Sigmoid colon (tissue), 7 donors: ENCODE results near the gene PCDHB3. TPM values are rescaled to one million over a fixed set of nuclear protein-coding genes. Genes with fewer than 3 reads are reported as not detected.

ENCODE experiments used
- DNase-seq: peaks from one replicate; pipeline ENCODE4 v3.0.0-alpha.2; 2019
- H3K27ac ChIP-seq, 4 donors: fragments of 200-600 bp; sonication (generic); one replicate each; pipeline ENCODE4 v1.5.1; 2016 to 2019; ENCODE audit warnings: mild to moderate bottlenecking in 1 of 4
- H3K27me3 ChIP-seq, 3 donors: fragments of 200-600 bp; sonication (generic); one replicate each; pipeline ENCODE4 v1.5.1; 2019; ENCODE audit warnings: mild to moderate bottlenecking in 1 of 3
- H3K36me3 ChIP-seq, 4 donors: fragments of 200-600 bp; sonication (generic); one replicate each; pipeline ENCODE4 v1.5.1; 2016 to 2019
- H3K4me1 ChIP-seq, 4 donors: fragments of 200-600 bp; sonication (generic); one replicate each; pipeline ENCODE4 v1.5.1; 2017 to 2019
- H3K4me3 ChIP-seq, 4 donors: fragments of 200-600 bp; sonication (generic); one replicate each; pipeline ENCODE4 v1.5.1; 2017 to 2019; ENCODE audit warnings: mild to moderate bottlenecking in 2 of 4, moderate library complexity in 1 of 4
- H3K9me3 ChIP-seq, 4 donors: fragments of 200-600 bp in 3 of 4; sonication (generic) in 3 of 4; one replicate each; pipeline versions ENCODE4 v1.5.1 to v1.6.1; 2013 to 2019
- CTCF ChIP-seq, 4 experiments: fragments of 450-650 bp in 3 of 4; fragments of 200-600 bp in 1 of 4; IDR thresholded peaks; one replicate each; pipeline ENCODE4 v1.5.1; 2016 to 2019; ENCODE audit warnings: antibody characterized with exemption in 4 of 4, mild to moderate bottlenecking in 3 of 4, moderate library complexity in 2 of 4
- EP300 ChIP-seq, 4 donors: sonication (generic); formaldehyde crosslinking; IDR thresholded peaks; one replicate each; pipeline ENCODE4 v1.6.1; 2017; ENCODE audit warnings: antibody characterized with exemption in 4 of 4
- POLR2A ChIP-seq, 2 donors: fragments of 450-650 bp; IDR thresholded peaks; one replicate each; pipeline ENCODE4 v1.6.1; 2016; ENCODE audit warnings: antibody characterized with exemption in 2 of 2, mild to moderate bottlenecking in 2 of 2, moderate library complexity in 2 of 2
- POLR2AphosphoS5 ChIP-seq, 4 donors: sonication (generic); formaldehyde crosslinking; IDR thresholded peaks; one replicate each; pipeline ENCODE4 v1.6.1; 2017; ENCODE audit warnings: antibody characterized with exemption in 4 of 4
- whole genome bisulfite sequencing, 2 donors: extraction: QIAGEN DNeasy Blood & Tissue Kit; methylation state at CpG; one replicate each; pipeline ENCODE4 v1.1.7; 2013; 5-methylcytosine and 5-hydroxymethylcytosine counted together
- intact Hi-C: fragments of 100-400 bp; cut with DNase I; formaldehyde crosslinking; loops from one replicate; pipeline ENCODE4 v1.15.1; 2023
- polyA plus RNA-seq, 3 donors: library from polyadenylated mRNA; stranded (reverse); fragments of 200-250 nt; gene quantifications; one replicate each; pipeline ENCODE4 v1.2.3, GENCODE V29; 2013
- total RNA-seq, 4 donors: library from RNA; depleted of rRNA; stranded (reverse); fragments of >200 nt; gene quantifications; one replicate each; pipeline ENCODE4 v1.1.0, GENCODE V29; 2016
- donor health status: healthy with polysubstance abuse.
- donor health status: Bipolar disorder and iron deficiency.
- donor health status: healthy.

Gene PCDHB3
- total RNA-seq (1 to 10 TPM; 1.7 to 4.9 (median 1.8) TPM), polyA plus RNA-seq (under 1 TPM in 1 of 3 donors, not detected in 2; 0.23 TPM)

GRCh38 chr5:141100243-141100805, at the start of gene PCDHB3:
PCDHB3 (plus strand) TSS chr5:141100473; CDS start chr5:141100650, 177 bp downstream.
- peaks cover 6 to 30% (median 20%) of the 10 kb centered on the region in 4 donors for H3K9me3 ChIP-seq
- no peaks in the 10 kb centered on the region for H3K4me1 ChIP-seq
- H3K36me3 ChIP-seq, result no peaks in the 10 kb centered on the region
- WGBS, 2 donors, result 23 to 48% methylated on average over 19 of the region's 19 CpGs
- peak within 1 kb of the TSS in 3 of 4 donors; percentile 4 to 34 (median 24) for H3K4me3 ChIP-seq
- peaks cover 0 to 36% (median 0%) of the 10 kb centered on the region in 3 donors for H3K27me3 ChIP-seq
- DNase-seq, result no peak
- intact Hi-C loops, result no loop called here
- TF ChIP-seq POLR2AphosphoS5 (IDR thresholded peaks at IDR 0.05) (no peak), POLR2A (IDR thresholded peaks at IDR 0.05) (no peak), CTCF (IDR thresholded peaks at IDR 0.05) (no peak), EP300 (IDR thresholded peaks at IDR 0.05) (no peak)
- peak within 1 kb of the TSS in 2 of 4 donors; percentile 22 to 59 for H3K27ac ChIP-seq

- H3K27ac ChIP-seq, result no peak within 1 kb of the TSS
- 27 to 47% methylated on average over 20 of the region's 20 CpGs for WGBS, 2 donors
- H3K27me3 ChIP-seq, result peaks cover 0 to 38% (median 8%) of the 10 kb centered on the region in 3 donors
- H3K4me3 ChIP-seq, result peak within 1 kb of the TSS; percentile 19 to 54 (median 51)
- H3K9me3 ChIP-seq, result peaks cover 0 to 5% (median 0%) of the 10 kb centered on the region in 4 donors
- intact Hi-C loops, result no loop called here
- DNase-seq, result no peak
- no peak for TF ChIP-seq EP300 (IDR thresholded peaks at IDR 0.05)
- no peak for TF ChIP-seq POLR2AphosphoS5 (IDR thresholded peaks at IDR 0.05)
- TF ChIP-seq CTCF (IDR thresholded peaks at IDR 0.05), result no peak
- no peak for TF ChIP-seq POLR2A (IDR thresholded peaks at IDR 0.05)
- H3K36me3 ChIP-seq, result no peaks in the 10 kb centered on the region
- peaks cover 0 to 5% (median 0%) of the 10 kb centered on the region in 4 donors for H3K4me1 ChIP-seq
These were observed 49.4 kb upstream of the PCDHB3 start, which contains the start of gene PCDHB1 for GRCh38 chr5:141050622-141051520. PCDHB1 (plus strand) TSS chr5:141051374; CDS start chr5:141051471, 97 bp downstream.

- intact Hi-C loops, result no loop called here
- 13 to 42% methylated on average over 19 of the region's 19 CpGs for WGBS, 2 donors
- no peak for DNase-seq
- peaks cover 0 to 33% (median 8%) of the 10 kb centered on the region in 3 donors for H3K27me3 ChIP-seq
- TF ChIP-seq EP300 (IDR thresholded peaks at IDR 0.05) (no peak), CTCF (IDR thresholded peaks at IDR 0.05) (no peak), POLR2AphosphoS5 (IDR thresholded peaks at IDR 0.05) (no peak), POLR2A (IDR thresholded peaks at IDR 0.05) (no peak)
- H3K4me3 ChIP-seq, result peak overlapping the region; percentile 19 to 54 (median 51)
- H3K27ac ChIP-seq, result no peak overlapping the region
- peaks cover 0 to 5% (median 0%) of the 10 kb centered on the region in 4 donors for H3K4me1 ChIP-seq
- no peaks in the 10 kb centered on the region for H3K36me3 ChIP-seq
- H3K9me3 ChIP-seq, result peaks cover 0 to 5% (median 0%) of the 10 kb centered on the region in 4 donors
These were observed 48.8 kb upstream of the PCDHB3 start for GRCh38 chr5:141051521-141051866.

- peak overlapping the region in 2 of 4 donors; percentile 21 to 28 for H3K4me3 ChIP-seq
- intact Hi-C loops, result no loop called here
These were observed 22.4 kb upstream of the PCDHB3 start for GRCh38 chr5:141077826-141078225.

More at GRCh38 chr5:141077826-141078225, 22.4 kb upstream of the PCDHB3 start:
- Histone ChIP-seq H3K27me3 (peaks cover 0 to 51% (median 0%) of the 10 kb centered on the region in 3 donors), H3K27ac (no peak overlapping the region), H3K36me3 (no peaks in the 10 kb centered on the region), H3K4me1 (no peaks in the 10 kb centered on the region), H3K9me3 (peaks cover 0 to 10% (median 5%) of the 10 kb centered on the region in 4 donors)
- WGBS, 2 donors, result 54 to 73% methylated on average over 17 of the region's 17 CpGs
- DNase-seq, result no peak
- no peak for TF ChIP-seq POLR2AphosphoS5 (IDR thresholded peaks at IDR 0.05)
- TF ChIP-seq POLR2A (IDR thresholded peaks at IDR 0.05), result no peak
- no peak for TF ChIP-seq CTCF (IDR thresholded peaks at IDR 0.05)
- TF ChIP-seq EP300 (IDR thresholded peaks at IDR 0.05), result no peak
